ENCODE results near the gene FRMPD4. TPM values are rescaled to one million over a fixed set of nuclear protein-coding genes. Genes with fewer than 3 reads are reported as not detected.

The FRMPD4 gene
- total RNA-seq, 1 experiment from 2014 or later = 0.24 TPM

- Histone ChIP-seq H3K27ac (ENCODE audit: insufficient read length, low read depth, low read length) (no peak overlapping the region), H3T11ph (ENCODE audit: low read length) (no peak overlapping the region), H3K79me2 (ENCODE audit: insufficient read depth, low read length) (no peaks in the 10 kb centered on the region), H4K20me1 (ENCODE audit: control insufficient read depth, insufficient read depth, insufficient read length) (no peaks in the 10 kb centered on the region), H2BK5ac (ENCODE audit: insufficient read length, low read length) (no peak overlapping the region), H3K79me1 (ENCODE audit: insufficient read depth, low read depth, low read length, poor library complexity, severe bottlenecking) (no peaks in the 10 kb centered on the region), H3K9me3 (ENCODE audit: control insufficient read depth, low read depth, low read length) (peaks cover 8% of the 10 kb centered on the region), H3K4me1 (ENCODE audit: insufficient read depth, low read length) (peaks cover 5% of the 10 kb centered on the region; the same call in 1 of the 2 replicates), H2AFZ (ENCODE audit: low read length) (no peak overlapping the region), H3K4me2 (ENCODE audit: insufficient read depth, insufficient read length, low read length) (no peak overlapping the region), H3K14ac (ENCODE audit: insufficient read depth, low read length) (no peak overlapping the region), H3K9ac (ENCODE audit: extremely low read depth, insufficient read length, low read length) (no peak overlapping the region), H4K91ac (ENCODE audit: insufficient read length, low read depth, low read length) (no peak overlapping the region), H3K23me2 (ENCODE audit: insufficient read length, low read depth, low read length, poor library complexity, severe bottlenecking) (no peaks in the 10 kb centered on the region), H3K27me3 (ENCODE audit: insufficient read depth, low read length) (no peaks in the 10 kb centered on the region), H3K23ac (ENCODE audit: insufficient read length, low read depth, low read length) (no peak overlapping the region), H2BK15ac (ENCODE audit: low read depth, low read length) (no peak overlapping the region), H3K4ac (ENCODE audit: low read depth, low read length) (no peak overlapping the region), H2BK120ac (ENCODE audit: low read depth, low read length, poor library complexity, severe bottlenecking) (no peak overlapping the region), H2BK20ac (ENCODE audit: low read depth, low read length, poor library complexity, severe bottlenecking) (no peak overlapping the region), H3K56ac (ENCODE audit: insufficient read length, low read depth, low read length) (no peak overlapping the region), H2BK12ac (ENCODE audit: insufficient read length, low read depth, low read length) (no peak overlapping the region), H2AK5ac (ENCODE audit: insufficient read length, low read length) (no peak overlapping the region), H4K8ac (replicated peaks; ENCODE audit: insufficient read length, low read depth, low read length) (no peak overlapping the region), H4K5ac (ENCODE audit: insufficient read length, low read depth, low read length) (no peak overlapping the region), H3K18ac (ENCODE audit: insufficient read length, low read depth, low read length) (no peak overlapping the region)
- Mint-ChIP-seq H3K4me3 (no peak overlapping the region), H3K27ac (no peak overlapping the region), H3K9me3 (peaks cover 56 to 57% of the 10 kb centered on the region in 2 experiments), H3K36me3 (ENCODE audit: insufficient read depth in 1 of 3, low read depth in 3 of 3) (peaks cover 3 to 10% (median 5%) of the 10 kb centered on the region in 3 experiments; a peak in 4 of 7 replicates), H3K27me3 (ENCODE audit: low read depth) (no peaks in the 10 kb centered on the region; the same call in 1 of the 2 replicates), H3K4me1 (peaks cover 24 to 25% of the 10 kb centered on the region in 2 experiments)
- no peak for DNase-seq
- TF ChIP-seq CTCF (conservative IDR thresholded peaks at IDR 0.05) = no peak
Measured at GRCh38 chrX:12314651-12315050, 176.4 kb downstream of the FRMPD4 start.

Data from H9 (cell line).